ENCODE data around the gene HRAS. TPM values are rescaled to one million over a fixed set of nuclear protein-coding genes. Genes with fewer than 3 reads are reported as not detected.

HRAS gene
- total and polyA plus RNA-seq, 2 of the 13 experiments (the other 11 are each of a cell fraction or from before 2014, with no cell fraction given): 32.9 to 50.0 TPM

DNA sequence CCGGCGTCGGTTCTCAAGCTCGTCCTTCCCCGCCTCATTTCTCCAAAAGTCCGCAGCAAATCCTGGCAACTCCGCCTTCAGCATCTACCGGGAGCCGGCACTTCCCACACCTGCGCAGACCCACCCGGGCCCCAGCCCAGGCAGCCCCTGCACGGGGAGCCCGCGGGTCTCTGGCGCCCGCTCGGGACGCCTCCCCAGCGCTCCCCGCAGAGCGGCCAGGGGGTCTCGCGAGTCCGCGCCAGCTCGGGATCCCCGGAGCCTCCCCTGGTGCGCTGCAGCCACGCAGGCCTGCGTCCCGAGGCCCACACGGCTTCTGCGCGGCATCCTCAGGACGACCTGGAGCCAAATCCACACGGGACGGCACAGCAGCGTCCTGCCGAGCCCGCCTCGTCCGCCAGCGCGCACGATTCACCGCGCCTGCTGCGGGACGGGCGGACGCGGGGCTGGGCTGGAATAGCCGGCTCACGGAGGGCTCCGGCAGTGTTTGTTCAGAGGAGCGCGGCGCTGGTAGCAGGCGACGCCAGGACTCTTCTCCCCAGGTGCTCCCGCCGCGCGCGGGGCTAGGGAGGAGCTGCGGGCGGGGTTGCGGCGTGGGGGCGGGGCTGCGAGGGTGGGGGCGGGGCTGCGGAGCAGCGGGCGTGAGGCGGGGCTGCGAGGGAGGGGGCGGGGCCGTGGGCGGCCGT lies 40.1 kb upstream of the HRAS start (continued):
- TF ChIP-seq REPIN1 (CRISPR knock-in tag; IDR thresholded peaks at IDR 0.05; ENCODE audit: borderline replicate concordance, low read depth) (no peak), ZNF124 (CRISPR knock-in tag; IDR thresholded peaks at IDR 0.05) (peak; percentile 11; the same call in 1 of the 2 replicates), ZNF484 (CRISPR knock-in tag; IDR thresholded peaks at IDR 0.05; ENCODE audit: borderline replicate concordance, low read depth) (no peak), TMF1 (CRISPR knock-in tag; IDR thresholded peaks at IDR 0.05; ENCODE audit: low read depth) (no peak), ZNF431 (CRISPR knock-in tag; IDR thresholded peaks at IDR 0.05; ENCODE audit: borderline replicate concordance, low read depth) (no peak), PRMT3 (CRISPR knock-in tag; IDR thresholded peaks at IDR 0.05; ENCODE audit: borderline replicate concordance, low read depth) (no peak), SIN3A (IDR thresholded peaks at IDR 0.05; ENCODE audit: borderline replicate concordance, low read depth, low read length) (no peak; the same call in 1 of the 2 replicates), ZNF12 (CRISPR knock-in tag; IDR thresholded peaks at IDR 0.05) (no peak), ZNF335 (CRISPR knock-in tag; IDR thresholded peaks at IDR 0.05) (no peak), ZNF720 (CRISPR knock-in tag; IDR thresholded peaks at IDR 0.05) (no peak), KDM5B (CRISPR knock-in tag; IDR thresholded peaks at IDR 0.05; ENCODE audit: borderline replicate concordance) (peak; percentile 55), POLR2AphosphoS5 (IDR thresholded peaks at IDR 0.05; ENCODE audit: low read depth, low read length) (peak; percentile 34; the same call in 1 of the 2 replicates), ZNF746 (CRISPR knock-in tag; IDR thresholded peaks at IDR 0.05) (no peak), NR3C1 (CRISPR knock-in tag; IDR thresholded peaks at IDR 0.05) (peak; percentile 54; the same call in 1 of the 2 replicates), ZBTB7B (CRISPR knock-in tag; IDR thresholded peaks at IDR 0.05) (no peak), ATF7-NPFF (CRISPR knock-in tag; IDR thresholded peaks at IDR 0.05; ENCODE audit: low read depth) (peak; percentile 52; the same call in 1 of the 2 replicates), ZNF3 (CRISPR knock-in tag; IDR thresholded peaks at IDR 0.05) (no peak), ZNF326 (CRISPR knock-in tag; IDR thresholded peaks at IDR 0.05; ENCODE audit: borderline replicate concordance) (no peak), HMG20A (CRISPR knock-in tag; IDR thresholded peaks at IDR 0.05; ENCODE audit: borderline replicate concordance) (no peak), PITX1 (CRISPR knock-in tag; IDR thresholded peaks at IDR 0.05) (no peak)
- TF ChIP-seq, protein P1, sequence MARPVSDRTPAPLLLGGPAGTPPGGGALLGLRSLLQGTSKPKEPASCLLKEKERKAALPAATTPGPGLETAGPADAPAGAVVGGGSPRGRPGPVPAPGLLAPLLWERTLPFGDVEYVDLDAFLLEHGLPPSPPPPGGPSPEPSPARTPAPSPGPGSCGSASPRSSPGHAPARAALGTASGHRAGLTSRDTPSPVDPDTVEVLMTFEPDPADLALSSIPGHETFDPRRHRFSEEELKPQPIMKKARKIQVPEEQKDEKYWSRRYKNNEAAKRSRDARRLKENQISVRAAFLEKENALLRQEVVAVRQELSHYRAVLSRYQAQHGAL (CRISPR knock-in tag; IDR thresholded peaks at IDR 0.05; ENCODE audit: not compliant biosample characterization): no peak
- TF ChIP-seq, protein P2, sequence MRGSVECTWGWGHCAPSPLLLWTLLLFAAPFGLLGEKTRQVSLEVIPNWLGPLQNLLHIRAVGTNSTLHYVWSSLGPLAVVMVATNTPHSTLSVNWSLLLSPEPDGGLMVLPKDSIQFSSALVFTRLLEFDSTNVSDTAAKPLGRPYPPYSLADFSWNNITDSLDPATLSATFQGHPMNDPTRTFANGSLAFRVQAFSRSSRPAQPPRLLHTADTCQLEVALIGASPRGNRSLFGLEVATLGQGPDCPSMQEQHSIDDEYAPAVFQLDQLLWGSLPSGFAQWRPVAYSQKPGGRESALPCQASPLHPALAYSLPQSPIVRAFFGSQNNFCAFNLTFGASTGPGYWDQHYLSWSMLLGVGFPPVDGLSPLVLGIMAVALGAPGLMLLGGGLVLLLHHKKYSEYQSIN (CRISPR knock-in tag; IDR thresholded peaks at IDR 0.05; ENCODE audit: borderline replicate concordance): no peak
- TF ChIP-seq, protein P3, sequence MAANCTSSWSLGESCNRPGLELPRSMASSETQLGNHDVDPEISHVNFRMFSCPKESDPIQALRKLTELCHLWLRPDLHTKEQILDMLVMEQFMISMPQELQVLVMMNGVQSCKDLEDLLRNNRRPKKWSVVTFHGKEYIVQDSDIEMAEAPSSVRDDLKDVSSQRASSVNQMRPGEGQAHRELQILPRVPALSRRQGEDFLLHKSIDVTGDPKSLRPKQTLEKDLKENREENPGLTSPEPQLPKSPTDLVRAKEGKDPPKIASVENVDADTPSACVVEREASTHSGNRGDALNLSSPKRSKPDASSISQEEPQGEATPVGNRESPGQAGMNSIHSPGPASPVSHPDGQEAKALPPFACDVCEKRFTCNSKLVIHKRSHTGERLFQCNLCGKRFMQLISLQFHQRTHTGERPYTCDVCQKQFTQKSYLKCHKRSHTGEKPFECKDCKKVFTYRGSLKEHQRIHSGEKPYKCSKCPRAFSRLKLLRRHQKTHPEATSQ (CRISPR knock-in tag; IDR thresholded peaks at IDR 0.05; ENCODE audit: borderline replicate concordance): no peak
- TF ChIP-seq, protein P4, sequence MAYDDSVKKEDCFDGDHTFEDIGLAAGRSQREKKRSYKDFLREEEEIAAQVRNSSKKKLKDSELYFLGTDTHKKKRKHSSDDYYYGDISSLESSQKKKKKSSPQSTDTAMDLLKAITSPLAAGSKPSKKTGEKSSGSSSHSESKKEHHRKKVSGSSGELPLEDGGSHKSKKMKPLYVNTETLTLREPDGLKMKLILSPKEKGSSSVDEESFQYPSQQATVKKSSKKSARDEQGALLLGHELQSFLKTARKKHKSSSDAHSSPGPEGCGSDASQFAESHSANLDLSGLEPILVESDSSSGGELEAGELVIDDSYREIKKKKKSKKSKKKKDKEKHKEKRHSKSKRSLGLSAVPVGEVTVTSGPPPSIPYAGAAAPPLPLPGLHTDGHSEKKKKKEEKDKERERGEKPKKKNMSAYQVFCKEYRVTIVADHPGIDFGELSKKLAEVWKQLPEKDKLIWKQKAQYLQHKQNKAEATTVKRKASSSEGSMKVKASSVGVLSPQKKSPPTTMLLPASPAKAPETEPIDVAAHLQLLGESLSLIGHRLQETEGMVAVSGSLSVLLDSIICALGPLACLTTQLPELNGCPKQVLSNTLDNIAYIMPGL (CRISPR knock-in tag; IDR thresholded peaks at IDR 0.05; ENCODE audit: borderline replicate concordance in 1 of 2, low read depth in 1 of 2): peak in 1 of 2 experiments; percentile 46; a peak in 1 of 4 replicates
- TF ChIP-seq, protein P5, sequence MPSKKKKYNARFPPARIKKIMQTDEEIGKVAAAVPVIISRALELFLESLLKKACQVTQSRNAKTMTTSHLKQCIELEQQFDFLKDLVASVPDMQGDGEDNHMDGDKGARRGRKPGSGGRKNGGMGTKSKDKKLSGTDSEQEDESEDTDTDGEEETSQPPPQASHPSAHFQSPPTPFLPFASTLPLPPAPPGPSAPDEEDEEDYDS (CRISPR knock-in tag; IDR thresholded peaks at IDR 0.05): no peak
